GM21528 (cell line): Measurements from ENCODE around the gene LRRC28.
A peak's percentile ranks its signal among the peaks of the same experiment; 100 is the strongest.

Experiments used
- ATAC-seq: cut with Tn5 transposase; IDR thresholded peaks from one replicate; pipeline ENCODE4 v1.9.1; 2021; ENCODE audit warnings: mild to moderate bottlenecking, moderate library complexity; ENCODE audit not compliant: unreplicated experiment, low FRiP score

The LRRC28 gene

DNA sequence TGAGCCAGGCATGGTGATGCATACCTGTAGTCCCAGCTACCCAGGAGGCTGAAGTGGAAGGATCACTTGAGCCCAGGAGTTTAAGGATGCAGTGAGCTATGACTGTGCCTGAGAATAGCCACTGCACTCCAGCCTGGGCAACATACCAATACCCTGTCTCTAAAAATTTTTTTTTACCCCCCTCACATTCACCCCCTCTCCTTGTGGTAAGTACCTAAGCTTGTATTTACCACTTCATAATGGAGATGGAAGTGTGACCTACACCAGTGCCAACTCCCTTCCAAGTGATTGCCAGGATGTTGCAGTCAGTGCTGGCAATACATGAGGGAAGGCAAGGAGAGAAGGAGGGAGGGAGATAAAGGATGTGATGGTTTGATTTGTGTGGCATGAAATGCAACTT lies 84.2 kb downstream of the LRRC28 start:
- no peak for ATAC-seq

DNA sequence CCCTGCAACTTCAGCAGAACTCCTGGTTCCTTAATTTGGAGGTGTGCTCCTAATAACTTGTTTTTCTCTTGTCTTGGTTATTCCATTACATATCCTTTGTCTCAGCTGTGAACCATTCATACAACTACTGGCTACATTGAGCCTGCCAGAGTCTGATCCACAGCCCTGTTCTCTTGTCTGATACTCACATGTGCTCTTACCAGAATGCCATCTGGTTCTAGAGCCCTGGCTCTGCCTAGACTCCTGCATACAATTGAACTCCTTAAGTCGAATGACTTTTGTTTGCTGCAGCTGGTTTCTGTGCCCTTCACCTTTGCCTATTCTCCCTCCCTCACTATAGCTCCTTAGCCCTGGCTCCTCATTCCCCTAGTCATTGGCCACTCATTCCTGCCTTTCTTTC lies 85.5 kb downstream of the LRRC28 start:
- no peak for ATAC-seq

DNA sequence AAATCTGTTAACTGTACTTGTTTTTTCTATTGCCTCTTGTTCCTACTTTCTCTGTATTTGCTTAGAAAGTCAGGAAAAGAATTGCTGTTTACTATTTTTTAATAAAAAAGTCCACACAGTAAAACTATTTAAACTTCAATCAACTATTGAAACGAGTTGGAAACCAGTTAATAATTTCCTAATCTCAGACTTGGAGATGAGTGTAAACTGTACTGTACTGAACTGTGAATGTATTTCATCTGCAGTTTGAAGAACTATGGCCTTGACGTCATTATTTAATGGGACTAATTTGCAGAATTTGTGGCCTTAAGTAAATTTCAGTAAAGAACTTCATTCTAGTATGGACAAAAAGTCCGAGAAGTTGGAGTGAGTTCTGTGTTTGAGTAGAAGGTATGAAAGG lies 89.1 kb downstream of the LRRC28 start:
- ATAC-seq, result no peak

DNA sequence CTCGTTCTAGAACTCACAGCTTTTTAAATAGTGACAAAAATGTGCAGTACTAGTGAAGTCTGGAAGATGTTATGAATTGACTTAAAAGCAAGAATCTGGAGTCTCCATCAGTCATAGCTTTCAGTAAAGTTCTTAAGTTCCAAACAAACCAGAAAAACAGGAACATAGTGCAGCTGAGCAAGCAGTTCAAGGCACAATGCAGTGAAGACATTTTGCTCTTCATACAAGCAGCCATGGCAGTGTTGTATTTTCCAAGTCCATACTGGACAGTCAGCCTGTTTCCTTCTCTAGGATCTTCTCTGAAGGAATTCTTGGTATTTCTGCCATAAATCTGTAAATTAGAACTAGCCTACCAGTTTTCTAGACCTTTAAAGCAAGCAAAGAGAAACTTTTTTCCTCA lies 90.5 kb downstream of the LRRC28 start:
- no peak for ATAC-seq

DNA sequence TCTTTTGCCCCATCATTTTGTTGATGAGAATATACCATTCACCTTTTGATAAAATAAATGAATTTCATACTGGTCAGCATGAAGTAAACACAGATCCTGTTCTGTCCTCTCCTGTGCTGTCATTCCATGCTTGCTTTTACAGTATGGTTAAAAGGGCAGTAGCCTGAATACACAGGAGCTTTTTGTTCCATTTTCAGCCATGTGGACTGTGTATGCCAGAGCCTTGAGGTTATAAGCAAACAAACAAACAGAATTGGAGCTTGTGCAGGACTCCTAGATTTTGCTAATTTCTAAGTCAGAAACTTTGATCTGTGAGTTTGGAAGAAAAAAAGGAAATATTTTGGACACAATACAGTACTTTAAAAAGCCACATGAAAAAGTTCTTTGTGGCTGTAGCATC lies 91.9 kb downstream of the LRRC28 start:
- ATAC-seq, result no peak

DNA sequence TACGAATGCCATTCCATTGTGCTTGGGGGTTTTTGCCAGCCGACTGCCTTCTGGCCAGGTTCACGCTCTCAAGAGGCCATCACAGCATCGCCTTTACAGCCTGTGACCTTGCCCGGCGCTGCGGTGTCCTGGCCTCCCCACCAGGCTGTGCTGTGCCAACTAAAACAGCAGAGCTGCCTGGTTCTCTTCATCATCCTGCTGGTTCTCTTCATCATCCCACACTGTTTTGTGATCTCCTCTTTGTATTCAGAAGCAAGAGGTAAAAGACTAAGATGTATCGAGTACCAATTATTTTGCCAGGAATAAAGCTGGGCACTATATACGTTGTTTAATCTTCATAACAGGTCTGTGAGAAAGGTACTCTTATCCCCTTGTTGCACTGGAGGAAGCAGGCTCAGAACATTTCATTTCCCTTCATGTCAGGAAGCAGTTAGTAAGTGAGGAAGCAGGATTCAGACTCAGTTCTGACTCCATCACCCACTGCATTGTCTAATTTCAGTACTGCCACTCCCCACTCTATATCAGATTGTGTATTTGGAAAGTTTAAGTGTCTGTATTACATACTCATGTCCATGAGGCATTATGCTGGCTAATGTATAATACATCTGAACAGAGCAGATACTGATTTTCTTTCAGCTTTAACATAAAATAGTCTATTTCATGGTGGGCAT lies 92.7 kb downstream of the LRRC28 start:
- no peak for ATAC-seq

DNA sequence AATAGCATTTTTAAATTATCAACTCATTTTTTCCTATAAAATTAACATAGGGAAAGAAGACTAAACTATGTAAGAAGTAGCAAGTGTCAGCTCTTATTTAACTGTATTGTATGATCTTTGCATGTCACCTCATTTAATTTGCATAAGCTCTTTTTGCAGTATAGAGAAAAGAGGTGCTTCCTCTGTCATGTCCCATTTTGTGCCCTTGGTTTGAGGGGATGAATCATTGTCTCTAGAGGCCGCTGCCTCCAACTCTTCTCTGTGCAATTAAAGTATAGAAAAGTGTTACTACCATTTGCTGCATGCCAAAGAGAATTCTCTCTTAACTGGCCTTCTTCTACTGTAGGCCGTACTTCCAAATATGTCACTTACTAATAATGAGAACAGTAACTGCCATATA lies 93.4 kb downstream of the LRRC28 start:
- no peak for ATAC-seq

DNA sequence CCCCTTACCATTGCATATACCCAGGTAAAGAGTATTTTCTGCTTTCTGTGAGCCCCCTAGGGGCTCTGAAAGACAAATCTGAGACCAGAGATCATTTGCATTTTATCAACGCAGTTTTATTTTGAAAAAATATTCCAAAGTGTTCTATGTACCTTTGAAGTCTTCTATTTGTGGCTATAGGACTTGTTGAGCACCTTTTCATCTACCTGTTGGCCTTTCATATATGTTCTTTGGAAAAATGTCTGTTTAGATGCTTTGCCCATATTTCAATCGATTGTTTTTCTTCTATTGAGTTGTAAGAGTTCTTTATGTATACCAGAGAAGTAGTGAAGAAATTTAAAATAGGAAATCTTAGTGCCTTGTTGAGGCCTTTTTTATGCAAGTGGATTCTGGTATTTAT lies 94.0 kb downstream of the LRRC28 start:
- ATAC-seq, result no peak

DNA sequence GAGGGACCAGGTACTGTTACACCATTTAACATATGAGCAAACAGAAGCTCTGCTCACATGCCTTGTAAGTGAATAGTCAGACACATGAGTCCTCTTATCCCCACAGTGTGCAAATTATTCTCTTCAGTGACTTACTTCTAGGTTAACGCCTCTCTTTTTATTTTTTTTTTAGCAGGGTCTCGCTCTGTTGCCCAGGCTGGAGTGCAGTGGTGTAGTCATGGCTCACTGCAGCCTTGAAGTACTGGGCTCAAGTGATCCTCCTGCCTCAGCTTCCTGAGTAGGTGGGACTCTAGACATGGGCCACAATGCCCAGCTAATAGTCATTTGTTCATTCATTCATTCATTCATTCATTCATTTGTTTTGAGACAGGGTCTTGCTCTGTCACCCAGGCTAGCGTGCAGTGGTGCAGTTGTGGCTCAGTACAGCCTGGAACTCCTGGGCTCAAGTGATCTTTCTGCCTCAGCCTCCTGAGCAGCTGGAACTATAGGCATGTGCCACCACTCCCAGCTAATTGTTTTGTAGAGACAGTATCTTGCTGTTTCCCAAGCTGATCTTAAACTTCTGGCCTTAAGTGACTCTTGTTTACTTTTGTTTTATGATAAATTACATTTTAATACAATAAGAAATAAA lies 94.7 kb downstream of the LRRC28 start:
- ATAC-seq, result no peak

DNA sequence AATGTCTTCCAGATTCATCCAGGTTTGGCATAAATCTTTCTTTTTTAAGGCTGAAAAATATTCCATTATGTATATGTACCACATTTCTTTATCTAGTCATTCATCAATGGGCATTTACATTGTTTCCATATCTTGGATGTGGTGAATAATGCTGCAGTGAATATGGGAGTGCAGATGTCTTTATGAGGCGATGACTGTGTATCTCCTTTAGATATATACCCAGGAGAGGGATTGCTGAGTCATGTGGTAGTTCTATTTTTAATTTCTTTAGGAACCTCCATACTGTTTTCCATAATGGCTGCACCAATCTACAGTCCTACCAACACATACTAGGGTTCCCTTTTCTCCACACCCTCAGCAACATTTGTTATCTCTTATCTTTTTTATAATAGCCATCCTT lies 96.3 kb downstream of the LRRC28 start:
- no peak for ATAC-seq

DNA sequence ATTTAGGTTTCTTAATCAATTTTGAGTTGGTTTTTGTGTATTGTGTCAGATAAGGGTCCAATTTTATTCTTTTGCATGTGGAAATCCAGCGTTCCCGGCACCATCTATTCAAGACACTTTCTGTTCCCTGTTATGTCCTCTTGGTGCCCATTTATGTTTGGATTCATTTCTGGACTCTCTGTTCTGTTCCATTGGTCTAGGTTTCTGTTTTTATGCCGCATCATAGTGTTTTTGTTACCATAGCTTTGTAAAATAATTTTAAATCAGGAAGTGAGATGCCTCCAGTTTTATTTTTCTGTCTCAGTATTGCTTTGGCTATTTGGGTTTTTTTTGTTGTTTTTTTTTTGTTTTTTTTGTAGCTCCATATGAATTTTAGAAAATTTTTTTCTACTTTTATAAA lies 97.1 kb downstream of the LRRC28 start:
- no peak for ATAC-seq

DNA sequence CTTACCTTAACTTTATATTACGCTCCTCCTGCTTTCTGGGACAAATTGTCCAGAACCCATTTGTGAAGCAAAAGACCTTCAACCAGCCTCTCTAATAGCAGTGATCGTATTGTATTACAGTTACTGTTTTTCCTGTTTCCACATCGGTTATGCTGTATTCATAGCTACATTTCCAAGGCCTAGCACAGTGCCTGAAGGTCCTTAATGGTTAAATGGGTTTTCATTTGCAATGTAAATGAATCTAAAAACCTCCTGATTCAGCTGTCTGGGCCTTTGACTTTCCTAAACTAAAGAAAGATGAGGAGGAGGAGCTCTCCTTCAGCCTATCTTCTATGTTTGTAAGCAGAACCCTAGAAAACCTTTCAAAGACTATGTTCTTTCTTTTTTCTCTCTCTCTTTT lies 99.1 kb downstream of the LRRC28 start:
- ATAC-seq, result no peak

DNA sequence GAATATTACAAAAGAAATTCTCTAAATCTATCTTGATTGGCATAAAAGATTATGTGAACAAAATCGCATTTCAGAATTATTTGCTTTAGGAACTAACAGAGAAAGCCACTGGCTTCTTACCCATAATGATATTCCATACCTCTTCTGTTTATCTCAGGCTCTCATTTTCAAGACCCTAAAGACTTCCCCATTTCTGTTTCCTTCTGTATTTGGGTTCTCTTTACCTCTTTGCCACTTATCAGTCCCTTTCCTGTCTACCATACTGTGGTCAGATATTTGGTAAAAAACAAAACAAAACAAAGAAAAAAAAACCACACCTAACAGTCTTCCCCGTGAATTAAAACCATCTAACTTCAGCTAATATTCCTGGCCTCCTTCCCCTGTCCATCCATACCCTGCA lies 108.5 kb downstream of the LRRC28 start:
- ATAC-seq, result no peak

DNA sequence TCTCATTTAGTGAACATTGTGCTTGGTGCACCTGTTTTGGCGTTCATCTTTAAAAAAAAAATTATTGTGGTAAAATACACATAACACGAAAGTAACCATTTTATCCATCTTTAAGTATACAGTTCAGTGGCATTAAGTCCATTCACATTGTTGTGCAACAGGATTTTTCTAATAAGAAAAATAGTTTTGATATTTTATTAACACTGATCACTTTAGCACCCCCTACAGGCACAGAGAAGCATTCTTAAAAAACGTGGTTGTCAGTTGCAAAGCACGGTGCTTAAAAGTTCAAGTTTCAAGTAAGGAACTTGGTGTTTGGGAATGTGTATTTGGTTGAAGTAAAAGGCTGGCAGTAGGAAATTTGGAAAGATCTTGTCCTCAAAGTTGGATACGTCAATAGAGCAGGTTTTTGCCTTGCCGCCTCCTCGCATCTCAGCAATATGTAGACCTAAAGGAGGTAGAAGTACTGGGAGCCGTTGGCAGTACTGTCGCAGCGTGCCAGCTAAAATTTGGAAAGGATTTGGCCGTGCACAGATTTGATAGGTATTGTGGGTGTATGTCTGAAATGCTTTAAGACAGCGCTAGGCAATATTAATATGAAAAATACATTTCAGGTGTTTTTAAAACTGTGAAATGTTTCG lies 110.4 kb downstream of the LRRC28 start:
- ATAC-seq, result no peak

DNA sequence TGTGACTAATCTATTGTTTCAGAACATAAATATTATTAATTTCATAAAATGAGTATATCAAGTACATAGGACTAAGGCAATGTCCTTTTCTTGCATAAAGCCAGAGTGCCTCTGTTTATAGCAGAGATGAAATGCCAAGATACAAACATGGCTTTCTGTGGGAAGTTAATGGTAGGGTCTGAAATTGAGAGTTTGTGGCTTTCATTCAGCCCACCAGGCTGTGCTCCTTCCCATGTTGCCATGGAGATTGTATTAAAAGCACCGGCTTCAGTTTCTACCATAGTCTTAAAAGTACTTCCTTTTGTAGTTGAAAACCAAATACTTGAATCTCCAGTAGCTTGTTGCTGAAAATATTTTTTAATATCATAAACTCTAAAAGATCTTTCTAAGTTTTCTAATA lies 114.0 kb downstream of the LRRC28 start:
- ATAC-seq, result peak; percentile 90

DNA sequence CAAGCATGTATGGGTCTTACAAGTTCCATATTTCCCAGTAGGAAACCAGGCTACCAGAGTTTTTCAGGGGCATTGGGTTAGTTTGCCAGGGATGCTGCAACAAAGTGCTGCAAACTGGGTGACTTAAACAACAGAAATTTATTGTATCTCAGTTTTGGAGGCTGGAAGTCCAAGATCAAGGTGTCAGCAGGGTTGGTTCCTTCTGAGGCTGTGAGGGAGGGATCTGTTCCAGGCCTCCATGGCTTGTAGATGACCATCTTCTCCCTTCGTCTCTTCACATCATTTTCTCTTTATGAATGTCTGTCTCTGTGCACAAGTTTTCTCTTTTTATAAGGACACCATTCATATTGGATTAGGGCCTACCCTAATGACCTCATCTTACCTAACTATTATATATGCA lies 114.7 kb downstream of the LRRC28 start:
- ATAC-seq, result no peak

DNA sequence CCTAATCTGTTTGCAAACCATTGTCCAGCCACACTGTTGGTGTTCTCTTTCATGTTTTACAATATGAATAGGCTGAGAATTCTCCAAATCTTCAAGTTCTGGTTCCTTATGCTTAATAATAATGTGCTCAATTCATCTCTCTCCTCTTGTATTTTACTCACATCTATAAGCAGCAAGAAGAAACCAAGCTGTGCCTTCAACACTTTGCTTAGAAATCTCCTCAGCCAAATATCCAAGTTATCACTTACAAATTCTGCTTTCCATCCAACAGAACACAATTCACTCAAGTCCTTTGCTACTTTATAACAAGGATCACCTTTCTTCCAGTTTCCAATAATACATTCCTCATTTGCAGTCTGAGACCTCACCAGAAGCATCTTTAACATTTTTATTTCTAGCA lies 117.5 kb downstream of the LRRC28 start:
- no peak for ATAC-seq

DNA sequence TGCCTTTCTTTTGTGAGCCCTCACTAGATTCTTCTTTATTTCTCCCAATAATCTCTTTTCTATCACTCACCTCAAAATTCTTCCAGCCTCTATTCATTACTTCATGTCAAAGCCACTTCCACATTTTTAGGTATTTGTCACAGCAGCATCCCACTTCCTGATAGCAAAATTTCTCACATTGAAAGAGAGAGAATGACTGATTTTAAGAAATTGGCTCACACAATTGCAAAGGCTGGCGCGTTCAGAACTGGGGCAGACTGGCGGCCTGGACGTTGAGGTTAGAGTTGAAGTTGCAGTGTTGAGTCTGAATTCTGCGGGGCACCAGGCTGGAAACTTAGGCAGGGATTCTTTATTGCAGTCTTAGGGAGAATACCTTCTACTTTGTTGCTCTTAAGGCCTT lies 117.9 kb downstream of the LRRC28 start:
- no peak for ATAC-seq

DNA sequence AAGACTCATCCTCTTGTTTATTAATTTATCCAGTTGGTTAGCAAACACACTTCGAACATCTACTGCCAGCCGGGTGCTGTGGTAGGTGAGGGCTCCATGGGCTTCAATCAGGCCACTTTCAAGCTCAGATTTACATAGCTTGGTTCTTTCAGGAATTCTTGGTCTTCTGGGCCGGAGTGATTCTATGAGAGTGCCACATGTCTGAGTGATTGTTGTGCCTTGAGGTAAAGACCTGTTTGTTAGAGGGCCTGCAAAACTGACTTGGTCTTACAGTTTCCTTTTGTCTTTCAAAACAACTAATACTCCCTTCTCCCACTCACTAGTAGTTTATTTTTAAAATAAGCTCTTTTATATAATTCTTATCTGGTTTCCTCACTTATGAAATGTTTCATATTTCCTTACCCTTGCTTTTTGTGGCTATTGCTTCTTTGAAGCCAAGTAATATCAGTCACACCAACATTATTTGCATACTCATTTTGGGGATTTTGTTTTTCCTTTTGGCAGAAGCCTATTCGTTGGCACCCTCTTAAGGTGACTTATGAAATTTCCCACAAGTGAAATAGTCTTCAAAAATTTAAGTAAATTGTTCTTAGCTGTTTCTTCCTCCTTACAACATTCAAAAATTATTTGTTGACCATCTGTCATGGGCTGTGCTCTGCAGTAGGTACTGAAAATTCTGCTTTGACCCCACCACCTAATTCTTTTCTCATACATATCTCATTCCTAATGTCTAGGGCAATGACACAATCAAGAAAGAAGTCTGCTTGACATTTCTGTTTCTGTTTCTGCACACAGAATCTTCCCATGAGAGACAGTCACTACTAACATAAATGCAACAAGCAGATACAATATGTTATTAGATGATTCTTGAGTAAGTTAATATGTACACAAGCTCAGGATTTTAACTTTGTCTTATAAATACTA lies 120.2 kb downstream of the LRRC28 start:
- ATAC-seq, result peak; percentile 87

DNA sequence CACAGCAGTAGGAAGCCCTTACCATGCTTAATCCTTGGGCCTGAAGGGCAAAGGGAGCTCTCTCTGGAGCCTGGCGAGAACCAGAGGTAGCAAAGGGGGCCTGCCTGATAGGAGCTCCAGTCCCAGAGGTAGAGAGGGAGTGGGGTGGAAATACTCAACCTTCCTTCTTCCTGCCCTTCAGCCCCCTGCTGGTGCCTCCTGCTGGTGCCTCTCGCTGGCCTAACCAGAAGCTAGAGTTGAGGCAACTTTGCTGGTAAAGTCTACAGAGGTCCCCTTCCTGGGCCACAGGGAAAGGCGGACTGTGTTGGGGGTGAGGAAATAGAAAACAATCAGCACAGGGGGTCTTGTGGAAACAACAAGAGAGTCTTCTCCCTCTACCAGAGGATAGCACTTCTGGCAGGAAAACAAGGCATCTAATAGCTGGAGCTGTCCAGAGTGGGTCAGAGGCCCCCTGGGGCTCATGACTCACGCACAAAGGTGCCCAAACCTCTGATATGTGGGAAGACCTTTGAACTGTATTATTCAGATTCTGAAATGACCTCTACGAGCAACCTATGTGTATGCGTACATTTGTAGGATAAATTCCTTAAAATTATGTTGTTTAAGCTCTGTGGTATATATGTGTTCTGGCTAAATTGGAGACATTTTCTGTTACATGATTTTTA lies 133.9 kb downstream of the LRRC28 start:
- ATAC-seq, result no peak

DNA sequence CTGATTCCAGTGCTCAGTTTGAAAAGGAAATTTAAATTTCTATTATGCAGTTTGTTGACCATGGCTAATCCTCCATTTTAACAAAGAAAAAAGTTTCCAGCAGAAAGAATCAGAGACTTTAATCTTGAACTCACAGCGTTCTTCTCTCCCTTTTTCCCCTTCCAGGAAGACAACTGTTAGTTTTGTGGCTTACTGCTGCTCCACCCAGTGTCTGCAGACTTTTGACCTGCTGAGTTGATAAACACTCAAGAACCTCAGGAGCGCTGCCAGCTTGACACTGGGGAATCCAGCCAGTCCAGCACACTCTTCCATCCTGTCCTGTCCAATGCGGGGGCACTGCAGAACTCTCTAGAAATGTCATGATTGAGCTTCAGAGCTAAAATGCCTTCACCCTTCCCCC lies 134.6 kb downstream of the LRRC28 start:
- no peak for ATAC-seq
